ENCODE results near the gene BORA. TPM values are rescaled to one million over a fixed set of nuclear protein-coding genes. Genes with fewer than 3 reads are reported as not detected.
A peak's percentile ranks its signal among the peaks of the same experiment; 100 is the strongest.

Gene BORA
- total RNA-seq, 4 donors from 2014 or later, result 0.83 to 2.3 (median 1.6) TPM

DNA sequence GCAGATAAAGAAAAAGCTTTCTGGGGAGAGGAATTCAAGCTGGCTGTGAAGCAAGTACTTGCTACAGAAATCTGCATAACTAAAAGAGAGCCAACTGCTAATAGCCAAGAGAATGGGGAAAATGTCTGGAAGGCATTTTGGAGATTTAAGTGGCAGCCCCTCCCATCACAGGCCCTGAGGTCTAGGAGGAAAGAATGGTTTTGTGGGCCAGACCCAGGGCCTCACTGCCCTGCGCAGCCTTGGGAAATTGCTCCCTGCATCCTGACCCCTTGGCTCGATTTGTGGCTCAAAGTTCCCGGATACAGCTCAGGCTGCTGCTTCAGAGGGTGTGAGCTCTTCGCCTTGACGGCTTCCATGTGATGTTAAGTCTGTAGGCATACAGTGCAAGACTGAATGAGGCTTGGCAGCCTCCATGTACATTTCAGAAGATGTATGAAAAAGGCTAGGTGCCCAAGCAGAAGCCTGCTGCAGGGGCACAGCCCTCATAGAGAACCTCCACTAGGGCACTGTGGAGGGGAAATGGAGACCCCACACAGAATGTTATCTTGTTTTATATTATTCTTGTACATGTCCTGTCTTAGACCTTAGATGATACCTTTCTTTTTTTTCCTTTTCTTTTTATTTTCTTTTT lies 34.7 kb upstream of the BORA start:
- Histone ChIP-seq H3K9me3 (no peaks in the 10 kb centered on the region), H3K4me3 (no peak overlapping the region), H3K4me1 (no peaks in the 10 kb centered on the region), H3K27ac (replicated peaks in 1 of 4) (no peak overlapping the region), H3K36me3 (no peaks in the 10 kb centered on the region), H3K27me3 (no peaks in the 10 kb centered on the region)
- intact Hi-C loops (cut with DNase I), result no loop called here
- 60% methylated on average over 4 of the region's 5 CpGs for WGBS
- TF ChIP-seq POLR2A (IDR thresholded peaks at IDR 0.05; ENCODE audit: low read depth) (no peak), POLR2AphosphoS5 (IDR thresholded peaks at IDR 0.05) (no peak), CTCF (IDR thresholded peaks at IDR 0.05) (no peak)
- no peak for DNase-seq (ENCODE audit: extremely low spot score)

GRCh38 chr13:72693832-72694231 lies 33.9 kb upstream of the BORA start:
- intact Hi-C loops (cut with DNase I), result no loop called here
- no peaks in the 10 kb centered on the region for H3K9me3 ChIP-seq
- no peak for DNase-seq (ENCODE audit: extremely low spot score)
- H3K4me3 ChIP-seq, result no peak overlapping the region
- H3K36me3 ChIP-seq, result no peaks in the 10 kb centered on the region
- TF ChIP-seq EP300 (IDR thresholded peaks at IDR 0.05) (no peak), CTCF (IDR thresholded peaks at IDR 0.05) (no peak), POLR2A (IDR thresholded peaks at IDR 0.05; ENCODE audit: low read depth) (no peak), POLR2AphosphoS5 (IDR thresholded peaks at IDR 0.05) (no peak)
- H3K4me1 ChIP-seq, result no peaks in the 10 kb centered on the region
- H3K27me3 ChIP-seq, result no peaks in the 10 kb centered on the region
- WGBS, result 82% methylated on average over 5 of the region's 5 CpGs
- no peak overlapping the region for H3K27ac ChIP-seq (replicated peaks in 1 of 4)

GRCh38 chr13:72694314-72694713 lies 33.4 kb upstream of the BORA start:
- DNase-seq (ENCODE audit: extremely low spot score), result no peak
- TF ChIP-seq EP300 (IDR thresholded peaks at IDR 0.05), result no peak
- Histone ChIP-seq H3K27me3 (no peaks in the 10 kb centered on the region), H3K36me3 (no peaks in the 10 kb centered on the region), H3K4me3 (no peak overlapping the region), H3K27ac (replicated peaks in 1 of 4) (no peak overlapping the region), H3K4me1 (no peaks in the 10 kb centered on the region), H3K9me3 (no peaks in the 10 kb centered on the region)
- WGBS, result 64% methylated on average over 8 of the region's 8 CpGs
- intact Hi-C loops (cut with DNase I), result no loop called here

GRCh38 chr13:72696579-72696978 lies 31.1 kb upstream of the BORA start:
- no peaks in the 10 kb centered on the region for H3K36me3 ChIP-seq
- intact Hi-C loops (cut with DNase I), result no loop called here
- H3K4me3 ChIP-seq, result no peak overlapping the region
- WGBS, result 7% methylated on average over 1 of the region's 1 CpG
- no peak overlapping the region for H3K27ac ChIP-seq (replicated peaks in 1 of 4)
- H3K9me3 ChIP-seq, result no peaks in the 10 kb centered on the region
- H3K27me3 ChIP-seq, result no peaks in the 10 kb centered on the region
- no peaks in the 10 kb centered on the region for H3K4me1 ChIP-seq
- TF ChIP-seq CTCF (IDR thresholded peaks at IDR 0.05) (peak in 2 of 3 experiments; percentile 19 to 30), POLR2AphosphoS5 (IDR thresholded peaks at IDR 0.05) (no peak), POLR2A (IDR thresholded peaks at IDR 0.05; ENCODE audit: low read depth) (no peak), EP300 (IDR thresholded peaks at IDR 0.05) (no peak)
- DNase-seq (ENCODE audit: extremely low spot score), result no peak

DNA sequence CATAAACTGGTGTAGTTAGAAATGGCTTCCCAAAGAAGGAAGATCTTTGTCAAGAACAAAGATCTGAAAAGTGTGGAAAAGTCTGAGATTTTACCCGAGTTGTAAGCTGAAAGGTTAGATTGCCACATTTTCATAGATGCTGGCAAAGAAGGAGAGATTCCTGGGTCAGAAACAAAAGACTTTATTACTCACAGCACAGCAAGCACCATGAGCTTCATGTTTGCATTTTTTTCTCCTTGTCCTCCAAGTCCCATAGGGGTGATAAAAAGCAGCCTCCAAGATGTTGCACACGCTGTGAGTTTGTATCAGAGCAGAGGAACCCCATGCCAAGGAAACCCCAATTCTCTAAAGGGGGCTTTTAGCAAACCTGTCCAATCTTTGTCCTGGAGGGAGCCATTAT lies 29.6 kb upstream of the BORA start:
- Histone ChIP-seq H3K36me3 (no peaks in the 10 kb centered on the region), H3K27me3 (no peaks in the 10 kb centered on the region), H3K27ac (replicated peaks in 1 of 4) (no peak overlapping the region), H3K4me3 (no peak overlapping the region), H3K4me1 (no peaks in the 10 kb centered on the region), H3K9me3 (no peaks in the 10 kb centered on the region)
- no peak for DNase-seq (ENCODE audit: extremely low spot score)
- 70% methylated on average over 2 of the region's 2 CpGs for WGBS
- intact Hi-C loops (cut with DNase I), result no loop called here
- TF ChIP-seq POLR2A (IDR thresholded peaks at IDR 0.05; ENCODE audit: low read depth), result no peak
- TF ChIP-seq EP300 (IDR thresholded peaks at IDR 0.05), result no peak
- no peak for TF ChIP-seq POLR2AphosphoS5 (IDR thresholded peaks at IDR 0.05)
- TF ChIP-seq CTCF (IDR thresholded peaks at IDR 0.05), result no peak

All from esophagus muscularis mucosa (tissue), 4 donors.